Left lung (tissue), 10 donors: ENCODE data around the gene SPSB3. TPM values are rescaled to one million over a fixed set of nuclear protein-coding genes. Genes with fewer than 3 reads are reported as not detected.
A peak's percentile ranks its signal among the peaks of the same experiment; 100 is the strongest.

Source experiments
- ATAC-seq: fragments of 200-7000 bp; cut with Tn5 transposase; one replicate; pipeline ENCODE4 v1.9.1; 2020; ENCODE audit warnings: moderate library complexity
- DNase-seq, 4 donors: peaks; one replicate each; pipeline ENCODE4 v3.0.0-alpha.2; 2013 to 2020
- H3K27ac ChIP-seq, 2 donors: fragments of 200-600 bp; sonication (generic) in 1 of 2; one replicate each; pipeline versions ENCODE4 v1.5.0 to v1.8.0; 2020 to 2021
- H3K27me3 ChIP-seq, 2 donors: fragments of 200-600 bp; sonication (generic) in 1 of 2; one replicate each; pipeline versions ENCODE4 v1.5.0 to v1.8.0; 2020 to 2021
- H3K36me3 ChIP-seq, 2 donors: fragments of 200-600 bp; sonication (generic) in 1 of 2; one replicate each; pipeline versions ENCODE4 v1.5.0 to v1.8.0; 2020 to 2021
- H3K4me1 ChIP-seq, 2 donors: fragments of 200-600 bp; one replicate each; pipeline ENCODE4 v1.8.0; 2021
- H3K4me3 ChIP-seq, 2 donors: fragments of 200-600 bp; sonication (generic) in 1 of 2; one replicate each; pipeline versions ENCODE4 v1.5.0 to v1.8.0; 2020 to 2021; ENCODE audit warnings: mild to moderate bottlenecking in 1 of 2
- H3K9me3 ChIP-seq, 2 donors: fragments of 200-600 bp; sonication (generic) in 1 of 2; one replicate each; pipeline versions ENCODE4 v1.5.0 to v1.8.0; 2020 to 2021
- intact Hi-C, 2 donors: fragments of 100-400 bp; cut with DNase I; formaldehyde crosslinking; loops; one replicate each; pipeline versions ENCODE4 v1.11.2 to v1.14.2; 2022
- polyA plus RNA-seq, 6 donors: library from polyadenylated mRNA; unstranded; fragments of 120-200 nt; gene quantifications; one replicate each; pipeline ENCODE4 v1.2.1, GENCODE V29; 2013; ENCODE audit not compliant: insufficient read length in 6 of 6
- total RNA-seq, 2 donors: library from RNA; stranded (reverse); fragmentation: NEBNext Ultra II Directional; extraction: Animal tissue kit (Norgen Biotek cat#: 25700); gene quantifications; one replicate each; pipeline ENCODE4 v1.2.1, GENCODE V29; 2021
- TF ChIP-seq, protein P1 (sequence below), 2 donors: fragments of 200-600 bp; sonication (generic) in 1 of 2; IDR thresholded peaks; one replicate each; pipeline versions ENCODE4 v1.5.0 to v1.8.0; 2021; ENCODE audit warnings: antibody characterized with exemption in 2 of 2
- donor health status: DM: no; HTN: yes; CAD: no.
- donor health status: DM: no; HTN: no; CAD: no.

Gene SPSB3
- total and polyA plus RNA-seq, 8 donors = 23.6 to 40.0 (median 33.0) TPM

DNA sequence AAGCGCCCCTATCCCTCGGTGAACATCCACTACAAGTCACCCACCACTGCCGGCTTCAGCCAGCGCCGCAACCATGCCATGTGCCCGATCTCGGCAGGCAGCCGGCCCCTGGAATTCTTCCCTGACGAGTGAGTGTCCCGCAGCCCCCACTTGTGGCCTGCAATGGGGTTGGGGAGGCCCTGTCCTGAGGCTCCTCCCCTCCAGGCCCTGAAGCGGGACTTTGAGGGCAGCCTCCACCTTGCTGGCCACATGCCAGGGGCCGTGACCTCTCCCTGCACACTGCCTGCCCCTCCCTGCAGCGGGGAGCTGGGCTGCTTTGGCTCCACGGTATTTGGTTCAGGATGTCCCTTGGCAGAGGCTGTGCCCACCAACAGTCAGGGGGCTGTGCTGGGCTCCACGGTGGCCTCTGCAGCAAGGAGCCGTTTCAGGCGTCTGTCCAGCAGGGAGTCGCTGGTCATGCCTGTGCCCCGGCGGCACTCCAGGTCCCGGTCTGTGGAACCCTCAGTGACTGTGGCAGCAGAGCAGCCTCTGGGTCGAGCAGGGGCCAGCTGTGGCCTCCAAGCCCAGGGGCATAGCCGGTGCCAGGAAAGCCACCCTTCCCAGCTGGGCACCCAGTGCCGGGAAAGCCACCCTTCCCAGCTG is 19.4 kb downstream of the SPSB3 start:
- Histone ChIP-seq H3K4me1 (no peaks in the 10 kb centered on the region), H3K27me3 (no peaks in the 10 kb centered on the region), H3K36me3 (peaks cover 0 to 100% of the 10 kb centered on the region in 2 donors), H3K4me3 (no peak overlapping the region), H3K9me3 (no peaks in the 10 kb centered on the region), H3K27ac (no peak overlapping the region)
- DNase-seq (no peak), ATAC-seq (no peak)
- intact Hi-C loops = no loop called here
- TF ChIP-seq, protein P1, sequence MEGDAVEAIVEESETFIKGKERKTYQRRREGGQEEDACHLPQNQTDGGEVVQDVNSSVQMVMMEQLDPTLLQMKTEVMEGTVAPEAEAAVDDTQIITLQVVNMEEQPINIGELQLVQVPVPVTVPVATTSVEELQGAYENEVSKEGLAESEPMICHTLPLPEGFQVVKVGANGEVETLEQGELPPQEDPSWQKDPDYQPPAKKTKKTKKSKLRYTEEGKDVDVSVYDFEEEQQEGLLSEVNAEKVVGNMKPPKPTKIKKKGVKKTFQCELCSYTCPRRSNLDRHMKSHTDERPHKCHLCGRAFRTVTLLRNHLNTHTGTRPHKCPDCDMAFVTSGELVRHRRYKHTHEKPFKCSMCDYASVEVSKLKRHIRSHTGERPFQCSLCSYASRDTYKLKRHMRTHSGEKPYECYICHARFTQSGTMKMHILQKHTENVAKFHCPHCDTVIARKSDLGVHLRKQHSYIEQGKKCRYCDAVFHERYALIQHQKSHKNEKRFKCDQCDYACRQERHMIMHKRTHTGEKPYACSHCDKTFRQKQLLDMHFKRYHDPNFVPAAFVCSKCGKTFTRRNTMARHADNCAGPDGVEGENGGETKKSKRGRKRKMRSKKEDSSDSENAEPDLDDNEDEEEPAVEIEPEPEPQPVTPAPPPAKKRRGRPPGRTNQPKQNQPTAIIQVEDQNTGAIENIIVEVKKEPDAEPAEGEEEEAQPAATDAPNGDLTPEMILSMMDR (IDR thresholded peaks at IDR 0.05) = no peak

DNA sequence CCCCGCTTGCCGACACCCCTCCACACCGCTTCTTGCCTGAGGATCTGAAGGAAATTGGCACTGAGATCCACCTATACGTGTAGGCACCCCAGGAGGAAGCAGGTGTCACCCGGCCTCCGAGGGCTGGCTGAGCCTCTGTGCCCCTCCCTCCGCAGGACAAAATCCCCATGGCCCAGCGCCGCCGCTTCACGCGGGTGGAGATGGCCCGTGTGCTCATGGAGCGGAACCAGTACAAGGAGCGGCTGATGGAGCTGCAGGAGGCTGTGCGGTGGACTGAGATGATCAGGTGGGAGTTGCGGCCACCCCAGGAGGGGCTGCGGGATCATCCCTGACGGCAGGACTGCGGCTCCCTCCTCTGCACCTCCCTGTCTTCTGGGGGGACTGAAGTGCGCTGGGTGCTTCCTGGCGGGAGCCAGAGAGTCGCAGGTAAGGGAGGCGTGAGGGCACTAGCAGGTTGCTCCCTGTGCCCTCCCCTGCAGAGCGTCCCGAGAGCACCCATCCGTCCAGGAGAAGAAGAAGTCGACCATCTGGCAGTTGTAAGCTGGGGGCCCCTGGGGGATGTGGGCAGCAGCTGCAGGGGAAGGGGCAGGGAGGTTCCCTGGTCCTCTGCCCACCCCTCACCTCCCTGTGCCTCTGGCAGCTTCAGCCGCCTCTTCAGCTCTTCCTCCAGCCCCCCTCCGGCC is 20.0 kb downstream of the SPSB3 start:
- no peak overlapping the region for H3K4me3 ChIP-seq
- ATAC-seq = no peak
- H3K4me1 ChIP-seq = no peaks in the 10 kb centered on the region
- DNase-seq = no peak
- TF ChIP-seq, protein P1 (IDR thresholded peaks at IDR 0.05) = no peak
- H3K27ac ChIP-seq = no peak overlapping the region
- H3K9me3 ChIP-seq = no peaks in the 10 kb centered on the region
- H3K27me3 ChIP-seq = no peaks in the 10 kb centered on the region
- H3K36me3 ChIP-seq = peaks cover 0 to 100% of the 10 kb centered on the region in 2 donors
- intact Hi-C loops = no loop called here

DNA sequence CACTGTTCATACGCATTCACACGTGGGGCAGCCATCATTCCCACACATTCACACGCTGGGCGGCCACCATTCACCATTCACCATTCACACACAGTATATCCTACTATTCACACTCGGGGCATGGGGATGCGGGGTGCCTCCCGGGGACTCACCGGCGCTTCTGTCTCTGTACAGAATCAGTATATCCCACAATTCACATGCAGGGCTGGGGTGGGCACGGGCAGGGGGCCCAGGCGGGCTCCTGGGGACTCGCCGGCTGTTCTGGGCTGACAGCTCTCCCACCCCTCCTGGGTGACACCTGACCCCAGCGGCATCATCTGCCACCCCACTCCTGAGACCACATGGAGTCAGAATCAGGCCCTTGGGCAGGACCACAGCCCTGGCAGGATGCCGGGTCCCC is 20.6 kb downstream of the SPSB3 start:
- no peak for ATAC-seq
- Histone ChIP-seq H3K4me1 (no peaks in the 10 kb centered on the region), H3K27ac (no peak overlapping the region), H3K27me3 (no peaks in the 10 kb centered on the region), H3K9me3 (no peaks in the 10 kb centered on the region), H3K4me3 (no peak overlapping the region), H3K36me3 (peaks cover 0 to 99% of the 10 kb centered on the region in 2 donors)
- TF ChIP-seq, protein P1 (IDR thresholded peaks at IDR 0.05) = no peak
- no peak for DNase-seq
- intact Hi-C loops = no loop called here

DNA sequence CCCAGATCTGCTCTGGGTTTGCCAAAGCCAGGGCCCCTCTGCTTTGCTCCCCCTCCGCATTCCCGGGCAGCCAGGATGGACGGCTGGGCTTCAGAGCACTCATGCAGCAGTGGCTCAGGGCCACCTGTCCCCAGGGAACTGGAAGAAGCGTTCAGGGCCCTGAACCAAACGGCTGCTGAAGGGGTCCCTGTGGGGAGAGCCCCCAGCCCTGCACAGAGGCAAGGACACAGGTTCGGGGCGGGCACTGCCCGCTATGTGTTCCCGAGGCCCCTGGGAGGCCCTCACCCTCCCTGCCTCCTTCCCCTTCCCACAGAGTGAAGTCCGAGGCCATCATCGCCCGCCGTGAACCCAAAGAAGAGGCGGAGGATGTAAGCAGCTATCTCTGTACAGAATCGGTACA is 21.5 kb downstream of the SPSB3 start:
- H3K36me3 ChIP-seq = peaks cover 0 to 91% of the 10 kb centered on the region in 2 donors
- no peak overlapping the region for H3K4me3 ChIP-seq
- no peaks in the 10 kb centered on the region for H3K27me3 ChIP-seq
- TF ChIP-seq, protein P1 (IDR thresholded peaks at IDR 0.05) = no peak
- H3K27ac ChIP-seq = no peak overlapping the region
- H3K9me3 ChIP-seq = no peaks in the 10 kb centered on the region
- H3K4me1 ChIP-seq = no peaks in the 10 kb centered on the region
- DNase-seq = no peak
- ATAC-seq = no peak
- intact Hi-C loops = no loop called here

DNA sequence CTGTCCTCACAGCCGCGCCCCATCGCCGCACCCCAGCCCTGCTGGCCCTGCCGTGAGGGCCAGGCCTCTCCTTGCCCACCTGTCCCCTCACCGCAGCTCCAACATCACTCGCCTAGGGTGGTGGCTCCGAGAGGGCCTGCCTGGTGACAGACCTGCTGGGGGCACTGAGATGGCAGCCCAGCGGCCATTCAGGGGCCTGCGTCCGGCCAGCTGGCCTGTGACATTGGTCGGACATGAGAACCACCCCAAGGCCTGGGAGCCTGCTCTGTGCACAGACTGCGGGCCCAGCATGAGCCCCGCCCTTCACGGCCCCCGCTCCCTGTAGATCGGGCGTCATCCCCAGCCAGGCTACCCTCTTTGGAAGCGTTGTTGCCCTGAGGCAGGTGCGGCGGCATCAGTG is 22.9 kb downstream of the SPSB3 start:
- H3K4me3 ChIP-seq = no peak overlapping the region
- intact Hi-C loops = no loop called here
- H3K36me3 ChIP-seq = peaks cover 0 to 80% of the 10 kb centered on the region in 2 donors
- no peak for ATAC-seq
- no peak overlapping the region for H3K27ac ChIP-seq
- peak in 1 of 4 donors; percentile 72 for DNase-seq
- H3K27me3 ChIP-seq = no peaks in the 10 kb centered on the region
- TF ChIP-seq, protein P1 (IDR thresholded peaks at IDR 0.05) = no peak
- H3K9me3 ChIP-seq = no peaks in the 10 kb centered on the region
- H3K4me1 ChIP-seq = no peaks in the 10 kb centered on the region
